K562 (cell line): ENCODE measurements around the gene CELA3B. TPM values are rescaled to one million over a fixed set of nuclear protein-coding genes. Genes with fewer than 3 reads are reported as not detected.

ENCODE experiments used
- ATAC-seq: fragments of 200-7000 bp; cut with Tn5 transposase; 3 replicates; pipeline ENCODE4 v1.9.1; 2020; ENCODE audit warnings: moderate library complexity
- BruUV-seq: library from RNA; stranded (reverse); fragments of 400-500 nt; replicated peaks from 2 replicates; lab custom pipeline; 2021; lab: Mats Ljungman, UMichigan
- CTCF ChIA-PET: fragments of 300-600 bp; formaldehyde crosslinking; extraction: SDS; loops from one replicate; lab custom pipeline; 2021; ENCODE audit warnings: low intra/inter-chr PET ratio; lab: Yijun Ruan, JAX
- POLR2A ChIA-PET: fragments of 300-600, 350-650 bp; sonication (Branson Sonifier 250); formaldehyde crosslinking; extraction: SDS; loops from one replicate; lab custom pipeline; 2021; ENCODE audit warnings: antibody characterized with exemption, inconsistent platforms; lab: Yijun Ruan, JAX
- DNase-seq, 4 experiments: peaks; one replicate each; pipeline versions ENCODE4 v3.0.0 to v3.0.0-alpha.2; 2011 to 2018; ENCODE audit warnings: low spot score in 3 of 4, mixed read lengths in 3 of 4; ENCODE audit errors: extremely low read depth in 1 of 4
- FAIRE-seq: peaks from 2 replicates; lab custom pipeline; 2011; peaks lifted over from hg19 to GRCh38; lab: Jason Lieb, UNC
- H2AFZ ChIP-seq: 2 replicates; pipeline ENCODE4 v1.6.0; 2011; ENCODE audit warnings: low read depth, low read length, control low read depth, inconsistent platforms
- H3K27ac ChIP-seq: fragments of 200-600 bp; 3 replicates; pipeline ENCODE4 v1.8.0; 2011; ENCODE audit warnings: low read depth, mild to moderate bottlenecking, control low read depth, inconsistent platforms, low read length, moderate library complexity, mixed read lengths; ENCODE audit errors: extremely low read depth
- H3K27me3 ChIP-seq, 2 experiments: fragments of 300-600 bp in 1 of 2; 2 replicates in 1 of 2; 3 replicates in 1 of 2; pipeline versions ENCODE4 v1.6.0 to v1.8.0; 2011; ENCODE audit warnings: inconsistent platforms in 2 of 2, low read length in 2 of 2, mild to moderate bottlenecking in 1 of 2, mixed read lengths in 1 of 2, moderate library complexity in 1 of 2; ENCODE audit not compliant: control insufficient read depth in 2 of 2, insufficient read depth in 2 of 2
- H3K36me3 ChIP-seq: fragments of 300-600 bp; 3 replicates; pipeline ENCODE4 v1.8.0; 2011; ENCODE audit warnings: mild to moderate bottlenecking, low read length, inconsistent platforms; ENCODE audit not compliant: control insufficient read depth, insufficient read depth
- H3K4me1 ChIP-seq, 2 experiments: fragments of 200-600 bp in 1 of 2; replicated peaks in 1 of 2; 2 replicates in 1 of 2; 3 replicates in 1 of 2; pipeline versions ENCODE4 v1.5.1 to v1.8.0; 2011; ENCODE audit warnings: inconsistent platforms in 2 of 2, low read length in 2 of 2, mild to moderate bottlenecking in 1 of 2, mixed read lengths in 1 of 2, moderate library complexity in 1 of 2; ENCODE audit not compliant: control insufficient read depth in 2 of 2, insufficient read depth in 2 of 2
- H3K4me2 ChIP-seq: 2 replicates; pipeline ENCODE4 v1.6.1; 2011; ENCODE audit warnings: low read length, control low read depth, inconsistent platforms, mixed read lengths; ENCODE audit not compliant: insufficient read depth
- H3K4me3 ChIP-seq: fragments of 200-600 bp; sonication (generic), shearing (Covaris generic); 2 replicates; pipeline ENCODE4 v1.5.1; 2016; ENCODE audit warnings: control low read depth, inconsistent platforms
- H3K79me2 ChIP-seq: fragments of 200-600 bp; 3 replicates; pipeline ENCODE4 v1.8.0; 2011; ENCODE audit warnings: low read length, inconsistent platforms; ENCODE audit not compliant: control insufficient read depth, insufficient read depth
- H3K9ac ChIP-seq, 2 experiments: 2 replicates each; pipeline versions ENCODE4 v1.6.0 to v1.6.1; 2011; ENCODE audit warnings: low read depth in 2 of 2, low read length in 2 of 2, control low read depth in 1 of 2, inconsistent platforms in 1 of 2, mild to moderate bottlenecking in 1 of 2, mixed read lengths in 1 of 2; ENCODE audit not compliant: insufficient read depth in 1 of 2
- H3K9me1 ChIP-seq: one replicate; pipeline ENCODE4 v1.6.0; 2011; ENCODE audit warnings: inconsistent platforms, mild to moderate bottlenecking, low read length, moderate library complexity; ENCODE audit not compliant: control insufficient read depth, insufficient read depth
- H3K9me3 ChIP-seq: replicated peaks from 2 replicates; pipeline ENCODE4 v1.5.1; 2011; ENCODE audit warnings: low read depth, low read length, inconsistent platforms; ENCODE audit not compliant: control insufficient read depth, insufficient read depth
- H4K20me1 ChIP-seq: replicated peaks from 2 replicates; pipeline ENCODE4 v1.6.1; 2011; ENCODE audit warnings: low read length, inconsistent platforms, mixed read lengths; ENCODE audit not compliant: control insufficient read depth, insufficient read depth
- ETV1 ChIP-seq: fragments of 450-650 bp; conservative IDR thresholded peaks from 2 replicates; pipeline ENCODE4 v1.6.1; 2016; ENCODE audit warnings: missing genetic modification characterization, control low read depth, low read depth, missing compliant biosample characterization
- ETV6 ChIP-seq, 3 experiments: fragments of 150-350 bp in 1 of 3; sonication (generic) in 1 of 3; formaldehyde crosslinking in 1 of 3; IDR thresholded peaks; 2 replicates each; pipeline versions ENCODE4 v1.6.1 to v1.8.0; 2014 to 2022; ENCODE audit warnings: borderline replicate concordance in 2 of 3, low read depth in 2 of 3, antibody characterized with exemption in 1 of 3, low read length in 1 of 3, mild to moderate bottlenecking in 1 of 3, missing genetic modification reagents in 1 of 3
- FOXA1 ChIP-seq: fragments of 450-650 bp; IDR thresholded peaks from 2 replicates; pipeline ENCODE4 v1.6.1; 2016; ENCODE audit warnings: mild to moderate bottlenecking, borderline replicate concordance
- GATAD2A ChIP-seq: fragments of 450-650 bp; IDR thresholded peaks from 2 replicates; pipeline ENCODE4 v1.6.1; 2017
- KDM1A ChIP-seq, 2 experiments: fragments of 450-650 bp; IDR thresholded peaks; 2 replicates each; pipeline ENCODE4 v1.6.1; 2016; ENCODE audit warnings: mild to moderate bottlenecking in 2 of 2
- KLF13 ChIP-seq: fragments of 450-650 bp; IDR thresholded peaks from 2 replicates; pipeline ENCODE4 v1.6.1; 2016; ENCODE audit warnings: missing genetic modification characterization, low read depth, mild to moderate bottlenecking, missing compliant biosample characterization, moderate library complexity, borderline replicate concordance
- LARP7 ChIP-seq: fragments of 450-650 bp; IDR thresholded peaks from 2 replicates; pipeline ENCODE4 v1.6.1; 2016
- NFRKB ChIP-seq: fragments of 450-650 bp; IDR thresholded peaks from 2 replicates; pipeline ENCODE4 v1.6.1; 2016; ENCODE audit warnings: low read depth
- POLR2G ChIP-seq: fragments of 200-400 bp; formaldehyde crosslinking; IDR thresholded peaks from 2 replicates; pipeline ENCODE4 v1.6.1; 2017; ENCODE audit warnings: low read depth, mild to moderate bottlenecking, antibody characterized with exemption, low read length, moderate library complexity
- RAD21 ChIP-seq, 2 experiments: fragments of 250-450 bp in 1 of 2; fragments of 450-650 bp in 1 of 2; sonication (Bioruptor Pico) in 1 of 2; formaldehyde crosslinking in 1 of 2; IDR thresholded peaks in 1 of 2; conservative IDR thresholded peaks in 1 of 2; 2 replicates each; pipeline versions ENCODE4 v1.4.0 to v1.8.0; 2020 to 2022; ENCODE audit warnings: mild to moderate bottlenecking in 2 of 2, moderate library complexity in 1 of 2
- TCF3 ChIP-seq: sonication (generic); formaldehyde crosslinking; IDR thresholded peaks from 2 replicates; pipeline ENCODE4 v1.4.0; 2020; ENCODE audit warnings: mild to moderate bottlenecking, missing genetic modification reagents
- WHSC1 ChIP-seq: IDR thresholded peaks from one replicate; pipeline ENCODE4 v1.6.1; 2012; ENCODE audit warnings: low read length, control low read depth, inconsistent platforms
- ZEB2 ChIP-seq: fragments of 450-650 bp; IDR thresholded peaks from 2 replicates; pipeline ENCODE4 v1.6.1; 2016
- WGBS: fragments of 100-300 bp; shearing (Covaris generic); methylation state at CpG from one replicate; pipeline ENCODE4 v1.1.6; 2016; ENCODE audit warnings: low coverage, mixed read lengths; ENCODE audit not compliant: insufficient coverage; ENCODE audit errors: missing lambda C conversion rate; 5-methylcytosine and 5-hydroxymethylcytosine counted together
- in situ Hi-C: fragments of 300-500 bp; cut with MboI; formaldehyde crosslinking; loops from 4 replicates; pipeline ENCODE4 v1.15.0; 2018; ENCODE audit warnings: inconsistent platforms, mixed read lengths
- intact Hi-C: fragments of 100-400 bp; cut with micrococcal nuclease; formaldehyde crosslinking; loops from 2 replicates; pipeline ENCODE4 v1.14.2; 2022
- polyA plus RNA-seq, 8 experiments: library from polyadenylated mRNA; depleted of rRNA in 4 of 8; stranded (reverse) in 5 of 8; unstranded in 3 of 8; fragments of >200 nt; fragmentation: Nextera tagmentation in 2 of 8; fragmentation: Illumina TruSeq in 1 of 8; extraction: Ambion mirVana in 2 of 8; extraction: Trizol in 1 of 8; gene quantifications; 2 replicates each; pipeline versions ENCODE4 v1.2.1 to v1.2.3, GENCODE V29; 2011 to 2014; ENCODE audit warnings: inconsistent platforms in 1 of 8, missing spikeins in 1 of 8
- total RNA-seq, 7 experiments: library from RNA; depleted of rRNA in 6 of 7; stranded (reverse); fragments of >200 nt in 6 of 7; fragmentation: Illumina TruSeq in 2 of 7; extraction: Trizol in 2 of 7; gene quantifications; 2 replicates each; pipeline versions ENCODE4 v1.2.1 to v1.2.3, GENCODE V29; 2011 to 2021; ENCODE audit warnings: low replicate concordance in 1 of 7
- TF ChIP-seq, protein P1 (sequence below), 2 experiments: fragments of 150-350 bp in 1 of 2; IDR thresholded peaks; 2 replicates each; pipeline ENCODE4 v1.6.1; 2012 to 2016; ENCODE audit warnings: low read depth in 2 of 2, low read length in 2 of 2, mild to moderate bottlenecking in 1 of 2, moderate library complexity in 1 of 2
- TF ChIP-seq, protein P2 (sequence below): IDR thresholded peaks from 2 replicates; pipeline ENCODE4 v1.6.1; 2012; ENCODE audit warnings: low read depth, low read length, improper control_type of control experiment, borderline replicate concordance

The CELA3B gene
- total and polyA plus RNA-seq, 9 of the 15 experiments (the other 6 are each of a cell fraction or from before 2014, with no cell fraction given): 3.1 TPM; not detected in 8

DNA sequence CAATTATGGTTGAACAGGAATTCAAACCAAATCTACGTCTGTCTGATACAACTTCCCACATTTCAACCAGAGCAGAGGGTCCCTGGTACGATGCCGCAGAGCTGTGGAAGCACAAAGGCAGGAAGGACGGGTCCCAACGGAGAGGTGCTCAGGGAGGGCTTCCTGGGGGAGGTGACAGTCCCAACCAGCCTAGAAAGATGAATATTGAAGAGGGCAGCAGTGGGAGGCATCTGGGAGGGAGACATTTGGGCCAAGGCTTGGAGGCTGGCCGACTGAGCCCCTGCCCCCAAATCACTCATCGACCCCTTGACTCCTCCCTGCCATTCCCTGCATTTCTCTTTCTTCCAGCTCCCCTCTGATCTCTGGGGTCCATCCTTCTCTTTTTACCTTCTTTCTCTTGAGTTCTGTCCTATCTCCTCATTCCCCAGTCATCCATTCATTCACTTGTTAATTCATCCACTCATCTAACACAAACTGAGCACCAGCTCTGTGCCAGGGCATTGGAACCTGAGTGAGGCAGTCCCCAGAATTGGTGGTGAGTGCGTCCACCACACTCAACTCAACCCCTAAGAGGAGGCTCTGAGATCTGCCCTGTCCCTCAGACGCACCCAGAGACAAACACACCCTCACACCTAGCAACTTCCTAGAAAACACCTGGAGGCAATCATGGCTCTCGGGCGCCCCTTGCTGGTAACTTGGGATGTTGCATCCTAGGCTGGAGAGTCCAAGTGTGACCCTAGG is 13.2 kb upstream of the CELA3B start:
- intact Hi-C loops (loop anchor here (1.0 to 10.0 kb wide), 6 partner anchors 57 to 449 kb away; no protein-coding TSS in a partner anchor), in situ Hi-C loops (no loop called here)
- 54% methylated on average over 11 of the region's 11 CpGs for WGBS
- no peak overlapping the region for H3K4me3 ChIP-seq
- peak overlapping the region; percentile 85 for H2AFZ ChIP-seq
- H3K36me3 ChIP-seq: no peaks in the 10 kb centered on the region
- ATAC-seq: peak; percentile 97
- no peaks in the 10 kb centered on the region for H3K9me1 ChIP-seq
- DNase-seq: peak; percentile 87 to 93 (median 89)
- peak overlapping the region in 1 of 2 experiments; percentile 12; a peak in 2 of 4 replicates for H3K9ac ChIP-seq
- CTCF ChIA-PET: interaction anchor here (0.6 to 1.1 kb wide), 6 partner anchors 8 to 301 kb away, joined by 3 to 7 read pairs (median 3); no protein-coding TSS in a partner anchor
- 0 out of 2 replicates have a peak overlapping the region, but pooled peaks have one; percentile 27 for H3K4me2 ChIP-seq
- FAIRE-seq: peak; percentile 97
- H3K4me1 ChIP-seq: peaks cover 4 to 9% of the 10 kb centered on the region in 2 experiments; a peak in 3 of 5 replicates
- peaks cover 2 to 6% of the 10 kb centered on the region in 2 experiments; a peak in 2 of 5 replicates for H3K27me3 ChIP-seq
- H3K79me2 ChIP-seq: no peaks in the 10 kb centered on the region
- POLR2A ChIA-PET: interaction anchor here (1.0 kb wide), 1 partner anchor 301 kb away, joined by 3 read pairs; no protein-coding TSS in a partner anchor
- no peaks in the 10 kb centered on the region for H3K9me3 ChIP-seq
- no TSS peak for BruUV-seq
- no peaks in the 10 kb centered on the region for H4K20me1 ChIP-seq
- H3K27ac ChIP-seq: no peak overlapping the region; the same call in 2 of the 3 replicates
- TF ChIP-seq, protein P1, sequence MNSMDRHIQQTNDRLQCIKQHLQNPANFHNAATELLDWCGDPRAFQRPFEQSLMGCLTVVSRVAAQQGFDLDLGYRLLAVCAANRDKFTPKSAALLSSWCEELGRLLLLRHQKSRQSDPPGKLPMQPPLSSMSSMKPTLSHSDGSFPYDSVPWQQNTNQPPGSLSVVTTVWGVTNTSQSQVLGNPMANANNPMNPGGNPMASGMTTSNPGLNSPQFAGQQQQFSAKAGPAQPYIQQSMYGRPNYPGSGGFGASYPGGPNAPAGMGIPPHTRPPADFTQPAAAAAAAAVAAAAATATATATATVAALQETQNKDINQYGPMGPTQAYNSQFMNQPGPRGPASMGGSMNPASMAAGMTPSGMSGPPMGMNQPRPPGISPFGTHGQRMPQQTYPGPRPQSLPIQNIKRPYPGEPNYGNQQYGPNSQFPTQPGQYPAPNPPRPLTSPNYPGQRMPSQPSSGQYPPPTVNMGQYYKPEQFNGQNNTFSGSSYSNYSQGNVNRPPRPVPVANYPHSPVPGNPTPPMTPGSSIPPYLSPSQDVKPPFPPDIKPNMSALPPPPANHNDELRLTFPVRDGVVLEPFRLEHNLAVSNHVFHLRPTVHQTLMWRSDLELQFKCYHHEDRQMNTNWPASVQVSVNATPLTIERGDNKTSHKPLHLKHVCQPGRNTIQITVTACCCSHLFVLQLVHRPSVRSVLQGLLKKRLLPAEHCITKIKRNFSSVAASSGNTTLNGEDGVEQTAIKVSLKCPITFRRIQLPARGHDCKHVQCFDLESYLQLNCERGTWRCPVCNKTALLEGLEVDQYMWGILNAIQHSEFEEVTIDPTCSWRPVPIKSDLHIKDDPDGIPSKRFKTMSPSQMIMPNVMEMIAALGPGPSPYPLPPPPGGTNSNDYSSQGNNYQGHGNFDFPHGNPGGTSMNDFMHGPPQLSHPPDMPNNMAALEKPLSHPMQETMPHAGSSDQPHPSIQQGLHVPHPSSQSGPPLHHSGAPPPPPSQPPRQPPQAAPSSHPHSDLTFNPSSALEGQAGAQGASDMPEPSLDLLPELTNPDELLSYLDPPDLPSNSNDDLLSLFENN (IDR thresholded peaks at IDR 0.05; ENCODE audit: low read depth in 2 of 2, low read length in 2 of 2): peak in 1 of 2 experiments; percentile 61; a peak in 1 of 4 replicates
- TF ChIP-seq FOXA1: no peak
- TF ChIP-seq NFRKB: no peak
- TF ChIP-seq LARP7: peak; percentile 86
- TF ChIP-seq, protein P2, sequence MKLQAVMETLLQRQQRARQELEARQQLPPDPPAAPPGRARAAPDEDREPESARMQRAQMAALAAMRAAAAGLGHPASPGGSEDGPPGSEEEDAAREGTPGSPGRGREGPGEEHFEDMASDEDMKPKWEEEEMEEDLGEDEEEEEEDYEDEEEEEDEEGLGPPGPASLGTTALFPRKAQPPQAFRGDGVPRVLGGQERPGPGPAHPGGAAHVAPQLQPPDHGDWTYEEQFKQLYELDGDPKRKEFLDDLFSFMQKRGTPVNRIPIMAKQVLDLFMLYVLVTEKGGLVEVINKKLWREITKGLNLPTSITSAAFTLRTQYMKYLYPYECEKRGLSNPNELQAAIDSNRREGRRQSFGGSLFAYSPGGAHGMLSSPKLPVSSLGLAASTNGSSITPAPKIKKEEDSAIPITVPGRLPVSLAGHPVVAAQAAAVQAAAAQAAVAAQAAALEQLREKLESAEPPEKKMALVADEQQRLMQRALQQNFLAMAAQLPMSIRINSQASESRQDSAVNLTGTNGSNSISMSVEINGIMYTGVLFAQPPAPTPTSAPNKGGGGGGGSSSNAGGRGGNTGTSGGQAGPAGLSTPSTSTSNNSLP: 0 out of 2 replicates have a peak, but pooled peaks have one; percentile 33
- peak; percentile 77; the same call in 1 of the 2 replicates for TF ChIP-seq ZEB2
- TF ChIP-seq KDM1A (IDR thresholded peaks at IDR 0.05): peak in 1 of 2 experiments; percentile 33; a peak in 2 of 4 replicates
- peak; percentile 37; the same call in 1 of the 2 replicates for TF ChIP-seq TCF3 (CRISPR knock-in tag)
- 0 out of 2 replicates have a peak, but pooled peaks have one; percentile 8 for TF ChIP-seq KLF13 (tag)
- TF ChIP-seq RAD21 (CRISPR knock-in tag; conservative IDR thresholded peaks at IDR 0.05 in 1 of 2, IDR thresholded peaks at IDR 0.05 in 1 of 2): peak; percentile 97 to 99
- TF ChIP-seq ETV1 (tag): 0 out of 2 replicates have a peak, but pooled peaks have one; percentile 24
- TF ChIP-seq WHSC1: no peak
- no peak for TF ChIP-seq ETV6 (IDR thresholded peaks at IDR 0.05; ENCODE audit: borderline replicate concordance in 1 of 2, low read depth in 2 of 2, low read length in 1 of 2)
- no peak for TF ChIP-seq ETV6 (CRISPR knock-in tag; IDR thresholded peaks at IDR 0.05; ENCODE audit: borderline replicate concordance)
- TF ChIP-seq GATAD2A: no peak
- TF ChIP-seq POLR2G: no peak
